Measurements from ENCODE around the gene SCGN.

The SCGN gene

GRCh38 chr6:25629198-25629576 lies 22.8 kb upstream of the SCGN start:
- H3K9me3 Mint-ChIP-seq = no peaks in the 10 kb centered on the region
- H3K27me3 Mint-ChIP-seq = peaks cover 32% of the 10 kb centered on the region
- no peak for ATAC-seq
- no peak for DNase-seq
- H3K4me3 Mint-ChIP-seq = no peak overlapping the region
- H3K27ac Mint-ChIP-seq = peak overlapping the region in 1 of 2 donors; percentile 59
- H3K4me1 Mint-ChIP-seq = no peaks in the 10 kb centered on the region

GRCh38 chr6:25630508-25631278 lies 21.3 kb upstream of the SCGN start:
- Mint-ChIP-seq H3K9me3 (no peaks in the 10 kb centered on the region), H3K27ac (no peak overlapping the region), H3K4me1 (no peaks in the 10 kb centered on the region), H3K4me3 (no peak overlapping the region), H3K27me3 (peaks cover 32% of the 10 kb centered on the region)
- ATAC-seq (no peak), DNase-seq (no peak)

- no peak overlapping the region for H3K27ac Mint-ChIP-seq
- H3K9me3 Mint-ChIP-seq = no peaks in the 10 kb centered on the region
- ATAC-seq = no peak
- no peak for DNase-seq
- H3K4me1 Mint-ChIP-seq = no peaks in the 10 kb centered on the region
- no peak overlapping the region for H3K4me3 Mint-ChIP-seq
- peaks cover 33% of the 10 kb centered on the region for H3K27me3 Mint-ChIP-seq
Observed at GRCh38 chr6:25635886-25636317, 16.1 kb upstream of the SCGN start.

GRCh38 chr6:25637211-25637610 lies 14.8 kb upstream of the SCGN start:
- no peak overlapping the region for H3K4me3 Mint-ChIP-seq
- ATAC-seq = no peak
- DNase-seq = no peak
- peaks cover 0 to 4% of the 10 kb centered on the region in 2 donors for H3K9me3 Mint-ChIP-seq
- H3K27ac Mint-ChIP-seq = peak overlapping the region in 1 of 2 donors; percentile 3
- H3K4me1 Mint-ChIP-seq = no peaks in the 10 kb centered on the region
- peaks cover 33% of the 10 kb centered on the region for H3K27me3 Mint-ChIP-seq

GRCh38 chr6:25637960-25638434 lies 14.0 kb upstream of the SCGN start:
- ATAC-seq = no peak
- Mint-ChIP-seq H3K4me3 (no peak overlapping the region), H3K27ac (no peak overlapping the region), H3K27me3 (peaks cover 41% of the 10 kb centered on the region), H3K9me3 (peaks cover 0 to 4% of the 10 kb centered on the region in 2 donors), H3K4me1 (no peaks in the 10 kb centered on the region)
- no peak for DNase-seq

- Mint-ChIP-seq H3K27me3 (peaks cover 54% of the 10 kb centered on the region), H3K4me3 (no peak overlapping the region), H3K27ac (no peak overlapping the region), H3K9me3 (peaks cover 0 to 4% of the 10 kb centered on the region in 2 donors), H3K4me1 (no peaks in the 10 kb centered on the region)
- DNase-seq = no peak
- ATAC-seq = no peak
Observed at GRCh38 chr6:25639653-25640052, 12.4 kb upstream of the SCGN start.

- Mint-ChIP-seq H3K27me3 (peaks cover 55% of the 10 kb centered on the region), H3K4me3 (no peak overlapping the region), H3K4me1 (no peaks in the 10 kb centered on the region), H3K9me3 (peaks cover 0 to 4% of the 10 kb centered on the region in 2 donors), H3K27ac (no peak overlapping the region)
- DNase-seq (no peak), ATAC-seq (no peak)
Observed at GRCh38 chr6:25640446-25640845, 11.6 kb upstream of the SCGN start.

GRCh38 chr6:25640891-25641290 lies 11.1 kb upstream of the SCGN start:
- ATAC-seq (no peak), DNase-seq (no peak)
- peaks cover 0 to 4% of the 10 kb centered on the region in 2 donors for H3K9me3 Mint-ChIP-seq
- no peaks in the 10 kb centered on the region for H3K4me1 Mint-ChIP-seq
- H3K27me3 Mint-ChIP-seq = peaks cover 59% of the 10 kb centered on the region
- H3K27ac Mint-ChIP-seq = no peak overlapping the region
- no peak overlapping the region for H3K4me3 Mint-ChIP-seq

GRCh38 chr6:25641377-25641776 lies 10.6 kb upstream of the SCGN start:
- Mint-ChIP-seq H3K4me1 (no peaks in the 10 kb centered on the region), H3K4me3 (no peak overlapping the region), H3K27ac (no peak overlapping the region), H3K27me3 (peaks cover 64% of the 10 kb centered on the region), H3K9me3 (peaks cover 0 to 4% of the 10 kb centered on the region in 2 donors)
- DNase-seq (no peak), ATAC-seq (no peak)

GRCh38 chr6:25641940-25642666 lies 9.9 kb upstream of the SCGN start:
- H3K27ac Mint-ChIP-seq = peak overlapping the region in 1 of 2 donors; percentile 59
- H3K4me3 Mint-ChIP-seq = no peak overlapping the region
- ATAC-seq = no peak
- no peaks in the 10 kb centered on the region for H3K4me1 Mint-ChIP-seq
- peaks cover 0 to 4% of the 10 kb centered on the region in 2 donors for H3K9me3 Mint-ChIP-seq
- no peak for DNase-seq
- peaks cover 70% of the 10 kb centered on the region for H3K27me3 Mint-ChIP-seq

- Mint-ChIP-seq H3K27me3 (peaks cover 65% of the 10 kb centered on the region), H3K27ac (no peak overlapping the region)
- no peak for ATAC-seq
Observed at GRCh38 chr6:25642667-25643328, 9.2 kb upstream of the SCGN start.

GRCh38 chr6:25645916-25646315 lies 6.1 kb upstream of the SCGN start:
- no peak overlapping the region for H3K27ac Mint-ChIP-seq
- peaks cover 0 to 4% of the 10 kb centered on the region in 2 donors for H3K9me3 Mint-ChIP-seq
- DNase-seq = no peak
- peaks cover 58% of the 10 kb centered on the region for H3K27me3 Mint-ChIP-seq
- no peak for ATAC-seq
- no peaks in the 10 kb centered on the region for H3K4me1 Mint-ChIP-seq
- no peak overlapping the region for H3K4me3 Mint-ChIP-seq

More at GRCh38 chr6:25642667-25643328, 9.2 kb upstream of the SCGN start:
- Mint-ChIP-seq H3K9me3 (peaks cover 0 to 4% of the 10 kb centered on the region in 2 donors), H3K4me3 (no peak overlapping the region), H3K4me1 (no peaks in the 10 kb centered on the region)
- DNase-seq = no peak

- no peak overlapping the region for H3K27ac Mint-ChIP-seq
- H3K27me3 Mint-ChIP-seq = peaks cover 52% of the 10 kb centered on the region
- ATAC-seq (no peak), DNase-seq (no peak)
- H3K4me3 Mint-ChIP-seq = no peak overlapping the region
- peaks cover 5% of the 10 kb centered on the region for H3K4me1 Mint-ChIP-seq
- no peaks in the 10 kb centered on the region for H3K9me3 Mint-ChIP-seq
Observed at GRCh38 chr6:25649611-25650010, 2.4 kb upstream of the SCGN start.

GRCh38 chr6:25655723-25656122 lies 3.7 kb downstream of the SCGN start:
- Mint-ChIP-seq H3K4me1 (peaks cover 5% of the 10 kb centered on the region), H3K9me3 (no peaks in the 10 kb centered on the region), H3K27ac (no peak overlapping the region), H3K27me3 (peaks cover 43% of the 10 kb centered on the region), H3K4me3 (no peak overlapping the region)
- no peak for ATAC-seq
- no peak for DNase-seq

- Mint-ChIP-seq H3K27me3 (peaks cover 30% of the 10 kb centered on the region), H3K9me3 (no peaks in the 10 kb centered on the region), H3K4me1 (no peaks in the 10 kb centered on the region), H3K27ac (no peak overlapping the region), H3K4me3 (no peak overlapping the region)
- DNase-seq (no peak), ATAC-seq (no peak)
Observed at GRCh38 chr6:25659633-25660368, 7.8 kb downstream of the SCGN start.
